HEK293 (cell line): ENCODE data around the gene KLHL13.

Experiments used
- CTCF ChIA-PET: fragments of 350-600 bp; formaldehyde crosslinking; extraction: SDS; loops from one replicate; lab custom pipeline; 2021; ENCODE audit warnings: antibody characterized with exemption; lab: Yijun Ruan, JAX
- POLR2A ChIA-PET: fragments of 300-600 bp; formaldehyde crosslinking; extraction: SDS; loops from one replicate; lab custom pipeline; 2020; ENCODE audit warnings: antibody characterized with exemption, inconsistent platforms; lab: Yijun Ruan, JAX
- H3K27ac ChIP-seq: fragments of 200-500 bp; sonication (Bioruptor generic); 2 replicates; pipeline ENCODE4 v1.5.1; 2014; ENCODE audit warnings: low read depth, low read length, control low read depth, inconsistent platforms; ENCODE audit errors: extremely low read depth
- H3K36me3 ChIP-seq, 2 experiments: fragments of 200-500 bp in 1 of 2; sonication (Bioruptor generic) in 1 of 2; 1 replicate in 1 of 2; 2 replicates in 1 of 2; pipeline ENCODE4 v1.5.1; 2014 to 2017; ENCODE audit warnings: inconsistent platforms in 2 of 2, low read length in 2 of 2; ENCODE audit not compliant: control insufficient read depth in 2 of 2, insufficient read depth in 1 of 2
- H3K4me1 ChIP-seq: fragments of 200-500 bp; sonication (Bioruptor generic); 2 replicates; pipeline ENCODE4 v1.5.1; 2014; ENCODE audit warnings: mild to moderate bottlenecking, low read length, inconsistent platforms; ENCODE audit not compliant: control insufficient read depth, insufficient read depth
- H3K4me3 ChIP-seq: 2 replicates; pipeline ENCODE4 v1.5.1; 2011; ENCODE audit warnings: low read depth, mild to moderate bottlenecking, control low read depth, low read length, moderate library complexity
- H3K9me3 ChIP-seq: fragments of 200-500 bp; sonication (Bioruptor generic); 2 replicates; pipeline ENCODE4 v1.5.1; 2014; ENCODE audit warnings: low read depth, low read length, inconsistent platforms; ENCODE audit not compliant: control insufficient read depth, insufficient read depth
- GLIS1 ChIP-seq: fragments of 450-650 bp; formaldehyde crosslinking; IDR thresholded peaks from 2 replicates; pipeline ENCODE4 v1.5.1; 2016; ENCODE audit warnings: missing biosample characterization, missing genetic modification characterization
- MEIS1 ChIP-seq: sonication (generic); formaldehyde crosslinking; IDR thresholded peaks from 2 replicates; pipeline ENCODE4 v1.8.1; 2022; ENCODE audit warnings: missing genetic modification reagents, mild to moderate bottlenecking, borderline replicate concordance
- ZBTB21 ChIP-seq: fragments of 450-650 bp; formaldehyde crosslinking; IDR thresholded peaks from 2 replicates; pipeline ENCODE4 v1.5.1; 2017; ENCODE audit warnings: missing biosample characterization, missing genetic modification characterization
- ZBTB48 ChIP-seq: fragments of 450-650 bp; formaldehyde crosslinking; IDR thresholded peaks from 2 replicates; pipeline ENCODE4 v1.5.1; 2016; ENCODE audit warnings: missing biosample characterization, missing genetic modification characterization
- ZFP37 ChIP-seq: fragments of 450-650 bp; formaldehyde crosslinking; IDR thresholded peaks from 2 replicates; pipeline ENCODE4 v1.5.1; 2016; ENCODE audit warnings: missing biosample characterization, missing genetic modification characterization
- ZNF16 ChIP-seq: fragments of 450-650 bp; formaldehyde crosslinking; IDR thresholded peaks from 2 replicates; pipeline ENCODE4 v1.5.1; 2016; ENCODE audit warnings: low read depth, missing biosample characterization, missing genetic modification characterization
- ZNF19 ChIP-seq: fragments of 450-650 bp; formaldehyde crosslinking; IDR thresholded peaks from 2 replicates; pipeline ENCODE4; 2016; ENCODE audit warnings: missing biosample characterization, missing genetic modification characterization, low read depth
- ZNF2 ChIP-seq: fragments of 450-650 bp; formaldehyde crosslinking; IDR thresholded peaks from 2 replicates; pipeline ENCODE4 v1.5.1; 2016; ENCODE audit warnings: missing biosample characterization, missing genetic modification characterization
- ZNF223 ChIP-seq: fragments of 450-650 bp; formaldehyde crosslinking; IDR thresholded peaks from 2 replicates; pipeline ENCODE4 v1.5.1; 2016; ENCODE audit warnings: missing biosample characterization, missing genetic modification characterization
- ZNF292 ChIP-seq: fragments of 450-650 bp; formaldehyde crosslinking; IDR thresholded peaks from 2 replicates; pipeline ENCODE4 v1.5.1; 2016; ENCODE audit warnings: low read depth, missing biosample characterization, missing genetic modification characterization, borderline replicate concordance
- ZNF366 ChIP-seq: fragments of 450-650 bp; formaldehyde crosslinking; conservative IDR thresholded peaks from 2 replicates; pipeline ENCODE4 v1.5.1; 2016; ENCODE audit warnings: missing biosample characterization, missing genetic modification characterization
- ZNF398 ChIP-seq: fragments of 450-650 bp; formaldehyde crosslinking; IDR thresholded peaks from 2 replicates; pipeline ENCODE4 v1.5.1; 2017; ENCODE audit warnings: missing biosample characterization, missing genetic modification characterization
- ZNF561 ChIP-seq: fragments of 450-650 bp; IDR thresholded peaks from 2 replicates; pipeline ENCODE4 v1.5.1; 2018; ENCODE audit warnings: missing biosample characterization, missing genetic modification characterization, borderline replicate concordance
- ZNF585B ChIP-seq: fragments of 450-650 bp; formaldehyde crosslinking; IDR thresholded peaks from 2 replicates; pipeline ENCODE4 v1.5.1; 2016; ENCODE audit warnings: missing biosample characterization, missing genetic modification characterization
- ZNF623 ChIP-seq: fragments of 450-650 bp; formaldehyde crosslinking; IDR thresholded peaks from 2 replicates; pipeline ENCODE4 v1.5.1; 2016; ENCODE audit warnings: missing biosample characterization, missing genetic modification characterization
- ZNF645 ChIP-seq: fragments of 450-650 bp; formaldehyde crosslinking; IDR thresholded peaks from 2 replicates; pipeline ENCODE4; 2016; ENCODE audit warnings: missing biosample characterization, missing genetic modification characterization
- ZNF670 ChIP-seq: fragments of 450-650 bp; formaldehyde crosslinking; IDR thresholded peaks from 2 replicates; pipeline ENCODE4 v1.5.1; 2016; ENCODE audit warnings: missing biosample characterization, missing genetic modification characterization, low read depth
- ZNF701 ChIP-seq: fragments of 450-650 bp; formaldehyde crosslinking; IDR thresholded peaks from 2 replicates; pipeline ENCODE4 v1.5.1; 2016; ENCODE audit warnings: missing biosample characterization, missing genetic modification characterization
- ZNF777 ChIP-seq: fragments of 450-650 bp; formaldehyde crosslinking; IDR thresholded peaks from 2 replicates; pipeline ENCODE4 v1.5.1; 2017; ENCODE audit warnings: missing biosample characterization, missing genetic modification characterization, borderline replicate concordance
- ZSCAN30 ChIP-seq: fragments of 450-650 bp; IDR thresholded peaks from 2 replicates; pipeline ENCODE4 v1.5.1; 2018; ENCODE audit warnings: missing biosample characterization, mild to moderate bottlenecking, missing genetic modification characterization, moderate library complexity
- TF ChIP-seq, protein P1 (sequence below): fragments of 450-650 bp; formaldehyde crosslinking; IDR thresholded peaks from 2 replicates; pipeline ENCODE4 v1.5.1; 2016; ENCODE audit warnings: missing biosample characterization, missing genetic modification characterization, low read depth
- TF ChIP-seq, protein P2 (sequence below): fragments of 450-650 bp; formaldehyde crosslinking; IDR thresholded peaks from 2 replicates; pipeline ENCODE4 v1.5.1; 2016; ENCODE audit warnings: missing biosample characterization, missing genetic modification characterization, low read depth
- TF ChIP-seq, protein P3 (sequence below): fragments of 450-650 bp; IDR thresholded peaks from 2 replicates; pipeline ENCODE4 v1.5.1; 2018; ENCODE audit warnings: missing biosample characterization, missing genetic modification characterization

Gene KLHL13

GRCh38 chrX:118062048-118062789, 54.4 kb downstream of the KLHL13 start:
- Histone ChIP-seq H3K9me3 (no peaks in the 10 kb centered on the region), H3K27ac (no peak overlapping the region), H3K4me1 (no peaks in the 10 kb centered on the region), H3K36me3 (no peaks in the 10 kb centered on the region), H3K4me3 (no peak overlapping the region)
- CTCF ChIA-PET: no interaction called here
- POLR2A ChIA-PET: no interaction called here
- TF ChIP-seq, protein P1, sequence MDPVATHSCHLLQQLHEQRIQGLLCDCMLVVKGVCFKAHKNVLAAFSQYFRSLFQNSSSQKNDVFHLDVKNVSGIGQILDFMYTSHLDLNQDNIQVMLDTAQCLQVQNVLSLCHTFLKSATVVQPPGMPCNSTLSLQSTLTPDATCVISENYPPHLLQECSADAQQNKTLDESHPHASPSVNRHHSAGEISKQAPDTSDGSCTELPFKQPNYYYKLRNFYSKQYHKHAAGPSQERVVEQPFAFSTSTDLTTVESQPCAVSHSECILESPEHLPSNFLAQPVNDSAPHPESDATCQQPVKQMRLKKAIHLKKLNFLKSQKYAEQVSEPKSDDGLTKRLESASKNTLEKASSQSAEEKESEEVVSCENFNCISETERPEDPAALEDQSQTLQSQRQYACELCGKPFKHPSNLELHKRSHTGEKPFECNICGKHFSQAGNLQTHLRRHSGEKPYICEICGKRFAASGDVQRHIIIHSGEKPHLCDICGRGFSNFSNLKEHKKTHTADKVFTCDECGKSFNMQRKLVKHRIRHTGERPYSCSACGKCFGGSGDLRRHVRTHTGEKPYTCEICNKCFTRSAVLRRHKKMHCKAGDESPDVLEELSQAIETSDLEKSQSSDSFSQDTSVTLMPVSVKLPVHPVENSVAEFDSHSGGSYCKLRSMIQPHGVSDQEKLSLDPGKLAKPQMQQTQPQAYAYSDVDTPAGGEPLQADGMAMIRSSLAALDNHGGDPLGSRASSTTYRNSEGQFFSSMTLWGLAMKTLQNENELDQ (tag by site-specific recombination): no peak
- TF ChIP-seq ZNF223 (no peak), ZBTB21 (no peak), ZNF777 (tag by site-specific recombination) (no peak), ZNF16 (no peak)

DNA sequence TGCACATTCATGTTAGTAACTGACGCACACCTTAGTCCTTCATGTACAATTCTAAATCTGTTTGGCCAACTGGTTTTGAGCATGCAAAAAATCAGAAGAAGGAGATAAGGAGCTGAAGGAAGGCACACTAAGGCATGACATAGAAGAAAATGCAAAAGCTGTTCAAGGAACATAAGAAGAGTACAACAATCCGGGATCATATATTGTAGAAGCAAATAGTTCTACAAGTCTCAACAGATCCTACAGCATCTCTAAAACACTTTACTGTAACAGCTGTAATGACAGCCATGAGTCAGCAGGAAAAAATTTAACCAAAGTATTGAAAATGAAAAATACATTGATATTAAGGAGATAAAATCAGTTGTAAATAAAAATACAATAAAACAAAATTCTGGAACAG, 57.7 kb downstream of the KLHL13 start:
- TF ChIP-seq ZFP37 (no peak), MEIS1 (CRISPR knock-in tag) (no peak)
- Histone ChIP-seq H3K27ac (no peak overlapping the region), H3K9me3 (no peaks in the 10 kb centered on the region; the same call in 1 of the 2 replicates), H3K4me3 (no peak overlapping the region), H3K36me3 (no peaks in the 10 kb centered on the region), H3K4me1 (no peaks in the 10 kb centered on the region)
- POLR2A ChIA-PET: no interaction called here
- CTCF ChIA-PET: no interaction called here

- Histone ChIP-seq H3K4me1 (no peaks in the 10 kb centered on the region), H3K9me3 (no peaks in the 10 kb centered on the region; the same call in 1 of the 2 replicates), H3K4me3 (no peak overlapping the region), H3K27ac (no peak overlapping the region), H3K36me3 (no peaks in the 10 kb centered on the region)
- ChIA-PET CTCF (no interaction called here), POLR2A (interaction anchor here (0.6 kb wide), 1 partner anchor 60 kb away, joined by 3 read pairs; the partner anchor contains the start of gene KLHL13)
- TF ChIP-seq ZNF366 (no peak), ZNF645 (tag by site-specific recombination) (no peak), ZNF398 (tag by site-specific recombination) (no peak), ZNF701 (tag by site-specific recombination) (no peak), ZNF585B (no peak), ZSCAN30 (no peak), GLIS1 (no peak), ZNF670 (no peak), ZNF2 (tag by site-specific recombination) (no peak), ZBTB48 (tag by site-specific recombination) (no peak), ZNF623 (tag by site-specific recombination) (no peak), ZNF19 (tag by site-specific recombination) (no peak), ZNF292 (tag by site-specific recombination) (no peak), ZNF561 (tag by site-specific recombination) (no peak)
- TF ChIP-seq, protein P2, sequence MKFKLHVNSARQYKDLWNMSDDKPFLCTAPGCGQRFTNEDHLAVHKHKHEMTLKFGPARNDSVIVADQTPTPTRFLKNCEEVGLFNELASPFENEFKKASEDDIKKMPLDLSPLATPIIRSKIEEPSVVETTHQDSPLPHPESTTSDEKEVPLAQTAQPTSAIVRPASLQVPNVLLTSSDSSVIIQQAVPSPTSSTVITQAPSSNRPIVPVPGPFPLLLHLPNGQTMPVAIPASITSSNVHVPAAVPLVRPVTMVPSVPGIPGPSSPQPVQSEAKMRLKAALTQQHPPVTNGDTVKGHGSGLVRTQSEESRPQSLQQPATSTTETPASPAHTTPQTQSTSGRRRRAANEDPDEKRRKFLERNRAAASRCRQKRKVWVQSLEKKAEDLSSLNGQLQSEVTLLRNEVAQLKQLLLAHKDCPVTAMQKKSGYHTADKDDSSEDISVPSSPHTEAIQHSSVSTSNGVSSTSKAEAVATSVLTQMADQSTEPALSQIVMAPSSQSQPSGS (tag by site-specific recombination): no peak
- TF ChIP-seq, protein P3, sequence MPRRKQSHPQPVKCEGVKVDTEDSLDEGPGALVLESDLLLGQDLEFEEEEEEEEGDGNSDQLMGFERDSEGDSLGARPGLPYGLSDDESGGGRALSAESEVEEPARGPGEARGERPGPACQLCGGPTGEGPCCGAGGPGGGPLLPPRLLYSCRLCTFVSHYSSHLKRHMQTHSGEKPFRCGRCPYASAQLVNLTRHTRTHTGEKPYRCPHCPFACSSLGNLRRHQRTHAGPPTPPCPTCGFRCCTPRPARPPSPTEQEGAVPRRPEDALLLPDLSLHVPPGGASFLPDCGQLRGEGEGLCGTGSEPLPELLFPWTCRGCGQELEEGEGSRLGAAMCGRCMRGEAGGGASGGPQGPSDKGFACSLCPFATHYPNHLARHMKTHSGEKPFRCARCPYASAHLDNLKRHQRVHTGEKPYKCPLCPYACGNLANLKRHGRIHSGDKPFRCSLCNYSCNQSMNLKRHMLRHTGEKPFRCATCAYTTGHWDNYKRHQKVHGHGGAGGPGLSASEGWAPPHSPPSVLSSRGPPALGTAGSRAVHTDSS (tag by site-specific recombination): no peak
Observed at GRCh38 chrX:118056870-118057269, 59.7 kb downstream of the KLHL13 start.
